Tibial artery (tissue), 4 donors: ENCODE measurements around the gene SIDT1.

Experiments
- DNase-seq, 2 donors: peaks; one replicate each; pipeline ENCODE4 v3.0.0-alpha.2; 2019
- H3K27ac ChIP-seq, 2 donors: fragments of 200-600 bp; sonication (generic) in 1 of 2; 1 replicate in 1 of 2; 2 replicates in 1 of 2; pipeline ENCODE4 v1.5.1; 2018 to 2019; ENCODE audit warnings: mild to moderate bottlenecking in 1 of 2
- H3K27me3 ChIP-seq, 2 donors: fragments of 200-600 bp; sonication (generic) in 1 of 2; one replicate each; pipeline versions ENCODE4 v1.5.1 to v1.6.0; 2016 to 2019
- H3K36me3 ChIP-seq, 3 donors: fragments of 200-600 bp; sonication (generic) in 2 of 3; one replicate each; pipeline ENCODE4 v1.5.1; 2016 to 2019; ENCODE audit warnings: mild to moderate bottlenecking in 2 of 3
- H3K4me1 ChIP-seq, 4 donors: fragments of 200-600 bp; sonication (generic) in 2 of 4; 1 replicate in 3 of 4; 2 replicates in 1 of 4; pipeline ENCODE4 v1.5.1; 2016 to 2019
- H3K4me3 ChIP-seq, 2 donors: fragments of 200-600 bp; sonication (generic) in 1 of 2; 1 replicate in 1 of 2; 2 replicates in 1 of 2; pipeline ENCODE4 v1.5.1; 2018 to 2019; ENCODE audit warnings: mild to moderate bottlenecking in 2 of 2
- H3K9me3 ChIP-seq, 3 donors: fragments of 200-600 bp; sonication (generic) in 1 of 3; one replicate each; pipeline ENCODE4 v1.5.1; 2016 to 2019
- CTCF ChIP-seq, 2 experiments: fragments of 200-600 bp in 1 of 2; fragments of 450-650 bp in 1 of 2; IDR thresholded peaks; one replicate each; pipeline ENCODE4 v1.5.1; 2017 to 2019; ENCODE audit warnings: antibody characterized with exemption in 2 of 2, mild to moderate bottlenecking in 1 of 2, moderate library complexity in 1 of 2
- intact Hi-C: fragments of 100-400 bp; cut with DNase I; formaldehyde crosslinking; loops from one replicate; pipeline ENCODE4 v1.15.0; 2023; ENCODE audit warnings: low total_unique reads

SIDT1 gene

GRCh38 chr3:113574213-113574612 is 41.9 kb downstream of the SIDT1 start:
- no peaks in the 10 kb centered on the region for H3K4me1 ChIP-seq
- no peak overlapping the region for H3K4me3 ChIP-seq
- no peak overlapping the region for H3K27ac ChIP-seq
- no peaks in the 10 kb centered on the region for H3K9me3 ChIP-seq
- H3K36me3 ChIP-seq, result no peaks in the 10 kb centered on the region
- no peak for TF ChIP-seq CTCF (IDR thresholded peaks at IDR 0.05)
- no peak for DNase-seq
- H3K27me3 ChIP-seq, result no peaks in the 10 kb centered on the region
- intact Hi-C loops, result no loop called here

DNA sequence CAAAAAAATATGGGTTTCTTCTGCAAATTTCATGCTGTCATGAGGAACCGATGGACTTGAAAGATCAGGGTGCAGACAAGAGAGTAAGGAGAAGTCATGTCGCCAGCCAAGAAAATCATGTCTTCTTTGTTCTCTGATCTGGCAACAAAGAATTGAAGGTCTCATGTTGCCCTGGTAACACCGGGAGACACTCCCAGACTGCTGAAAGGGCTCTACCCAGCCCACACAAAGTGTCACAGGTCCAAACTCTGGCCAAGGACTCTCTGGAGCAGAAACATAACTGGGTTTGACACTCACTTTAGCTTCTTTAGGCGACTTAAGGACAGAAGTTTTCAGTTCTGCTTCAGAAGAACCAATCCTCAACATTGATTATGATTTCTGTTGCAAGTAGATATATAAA is 42.9 kb downstream of the SIDT1 start:
- TF ChIP-seq CTCF (IDR thresholded peaks at IDR 0.05), result no peak
- Histone ChIP-seq H3K4me3 (no peak overlapping the region), H3K27ac (no peak overlapping the region), H3K9me3 (no peaks in the 10 kb centered on the region), H3K4me1 (no peaks in the 10 kb centered on the region), H3K36me3 (no peaks in the 10 kb centered on the region), H3K27me3 (no peaks in the 10 kb centered on the region)
- intact Hi-C loops, result no loop called here
- DNase-seq, result no peak

GRCh38 chr3:113585228-113585627 is 52.9 kb downstream of the SIDT1 start:
- H3K9me3 ChIP-seq, result no peaks in the 10 kb centered on the region
- DNase-seq, result no peak
- no peak overlapping the region for H3K4me3 ChIP-seq
- TF ChIP-seq CTCF (IDR thresholded peaks at IDR 0.05), result no peak
- no peaks in the 10 kb centered on the region for H3K4me1 ChIP-seq
- H3K27ac ChIP-seq, result no peak overlapping the region
- intact Hi-C loops, result no loop called here
- no peaks in the 10 kb centered on the region for H3K27me3 ChIP-seq
- no peaks in the 10 kb centered on the region for H3K36me3 ChIP-seq

DNA sequence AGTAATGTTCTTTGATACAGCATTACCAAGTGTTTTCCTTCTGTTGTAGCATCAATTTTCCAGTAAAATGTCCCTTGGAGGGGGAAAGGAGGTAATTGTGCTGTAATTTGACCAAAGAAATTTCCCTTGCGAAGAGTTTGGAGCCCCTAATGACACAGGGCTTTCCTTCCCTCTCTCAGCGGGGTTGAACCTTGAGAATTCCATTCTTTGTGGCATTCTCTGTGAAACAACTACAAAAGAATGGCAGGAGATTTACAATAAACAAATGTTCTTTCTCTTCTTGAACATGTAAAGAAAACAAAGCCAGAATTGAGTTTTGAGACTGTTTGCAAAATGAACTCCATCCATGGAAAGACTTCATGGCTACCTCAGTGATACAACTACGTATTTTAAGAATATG is 53.4 kb downstream of the SIDT1 start:
- DNase-seq, result no peak
- Histone ChIP-seq H3K36me3 (no peaks in the 10 kb centered on the region), H3K27me3 (no peaks in the 10 kb centered on the region), H3K27ac (no peak overlapping the region), H3K9me3 (no peaks in the 10 kb centered on the region), H3K4me3 (no peak overlapping the region), H3K4me1 (no peaks in the 10 kb centered on the region)
- intact Hi-C loops, result no loop called here
- no peak for TF ChIP-seq CTCF (IDR thresholded peaks at IDR 0.05)

- H3K9me3 ChIP-seq, result no peaks in the 10 kb centered on the region
- no peak for DNase-seq
- no peaks in the 10 kb centered on the region for H3K36me3 ChIP-seq
- H3K27ac ChIP-seq, result no peak overlapping the region
- TF ChIP-seq CTCF (IDR thresholded peaks at IDR 0.05), result no peak
- no peaks in the 10 kb centered on the region for H3K27me3 ChIP-seq
- no peak overlapping the region for H3K4me3 ChIP-seq
- intact Hi-C loops, result no loop called here
- no peaks in the 10 kb centered on the region for H3K4me1 ChIP-seq
Measured at GRCh38 chr3:113588806-113589205, 56.5 kb downstream of the SIDT1 start.

GRCh38 chr3:113589971-113590370 is 57.6 kb downstream of the SIDT1 start:
- intact Hi-C loops, result no loop called here
- H3K9me3 ChIP-seq, result no peaks in the 10 kb centered on the region
- H3K4me3 ChIP-seq, result no peak overlapping the region
- TF ChIP-seq CTCF (IDR thresholded peaks at IDR 0.05), result no peak
- no peaks in the 10 kb centered on the region for H3K27me3 ChIP-seq
- H3K36me3 ChIP-seq, result no peaks in the 10 kb centered on the region
- no peaks in the 10 kb centered on the region for H3K4me1 ChIP-seq
- DNase-seq, result no peak
- H3K27ac ChIP-seq, result no peak overlapping the region
